ENCODE measurements around the gene CAMTA1. TPM values are rescaled to one million over a fixed set of nuclear protein-coding genes. Genes with fewer than 3 reads are reported as not detected.

Gene CAMTA1
- total and polyA plus RNA-seq, 2 experiments from 2014 or later, result 213 to 341 TPM

DNA sequence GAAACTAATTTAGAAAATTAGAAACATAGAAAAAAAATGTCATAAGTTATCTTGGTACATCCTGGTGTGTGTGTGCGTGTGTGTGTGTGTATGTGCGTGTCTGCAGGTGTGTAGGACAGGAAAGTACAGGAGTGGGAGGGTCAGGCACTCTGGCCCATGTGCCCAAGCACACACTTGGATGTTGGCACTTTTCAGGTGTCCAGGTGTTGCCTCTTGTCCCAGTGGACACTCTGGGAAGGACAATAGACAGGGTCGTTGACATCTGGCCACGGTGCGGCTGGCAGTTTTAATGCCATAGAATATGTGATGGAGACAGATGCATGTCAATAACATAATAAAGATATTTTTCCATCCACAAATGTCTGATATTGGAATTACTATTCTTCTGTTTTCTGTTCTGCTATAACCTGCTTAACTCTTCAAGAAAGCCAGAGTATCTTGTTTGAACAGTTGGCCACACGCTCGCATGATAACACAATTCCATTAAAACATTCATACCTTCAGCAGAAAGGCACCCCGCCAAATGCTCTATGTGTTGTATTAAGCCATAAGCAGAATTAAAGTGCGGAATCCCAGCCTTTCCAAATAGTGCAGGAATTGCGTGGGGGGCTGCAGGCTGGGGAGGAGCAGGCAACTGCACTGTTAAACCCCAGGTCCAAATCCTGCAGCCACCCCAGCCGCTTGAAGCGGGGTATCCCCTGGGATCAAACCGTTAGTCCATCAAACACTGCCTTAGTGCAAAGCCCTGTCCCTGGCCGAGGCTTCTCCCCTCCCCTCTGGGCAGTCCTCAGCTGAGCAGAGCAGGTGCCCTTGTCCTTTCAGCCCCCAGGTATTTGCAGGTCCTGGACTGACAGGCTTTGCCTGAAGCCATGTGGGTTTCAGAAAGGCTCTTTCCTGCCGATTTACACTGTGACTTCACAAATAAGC, 390.0 kb downstream of the CAMTA1 start:
- H3K4me1 ChIP-seq (ENCODE audit: low read depth), result peaks cover 6% of the 10 kb centered on the region
- no peak overlapping the region for H3K4me3 ChIP-seq
- H3K9me3 ChIP-seq (ENCODE audit: low read depth), result no peaks in the 10 kb centered on the region
- no peaks in the 10 kb centered on the region for H3K36me3 ChIP-seq
- TF ChIP-seq, protein P1, sequence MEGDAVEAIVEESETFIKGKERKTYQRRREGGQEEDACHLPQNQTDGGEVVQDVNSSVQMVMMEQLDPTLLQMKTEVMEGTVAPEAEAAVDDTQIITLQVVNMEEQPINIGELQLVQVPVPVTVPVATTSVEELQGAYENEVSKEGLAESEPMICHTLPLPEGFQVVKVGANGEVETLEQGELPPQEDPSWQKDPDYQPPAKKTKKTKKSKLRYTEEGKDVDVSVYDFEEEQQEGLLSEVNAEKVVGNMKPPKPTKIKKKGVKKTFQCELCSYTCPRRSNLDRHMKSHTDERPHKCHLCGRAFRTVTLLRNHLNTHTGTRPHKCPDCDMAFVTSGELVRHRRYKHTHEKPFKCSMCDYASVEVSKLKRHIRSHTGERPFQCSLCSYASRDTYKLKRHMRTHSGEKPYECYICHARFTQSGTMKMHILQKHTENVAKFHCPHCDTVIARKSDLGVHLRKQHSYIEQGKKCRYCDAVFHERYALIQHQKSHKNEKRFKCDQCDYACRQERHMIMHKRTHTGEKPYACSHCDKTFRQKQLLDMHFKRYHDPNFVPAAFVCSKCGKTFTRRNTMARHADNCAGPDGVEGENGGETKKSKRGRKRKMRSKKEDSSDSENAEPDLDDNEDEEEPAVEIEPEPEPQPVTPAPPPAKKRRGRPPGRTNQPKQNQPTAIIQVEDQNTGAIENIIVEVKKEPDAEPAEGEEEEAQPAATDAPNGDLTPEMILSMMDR (IDR thresholded peaks at IDR 0.05; ENCODE audit: low read depth, low read length), result no peak
- peaks cover 4% of the 10 kb centered on the region for H3K27me3 ChIP-seq
- no peak overlapping the region for H3K27ac ChIP-seq
- no peak for DNase-seq (ENCODE audit: low read depth in 1 of 2, low spot score in 1 of 2)

DNA sequence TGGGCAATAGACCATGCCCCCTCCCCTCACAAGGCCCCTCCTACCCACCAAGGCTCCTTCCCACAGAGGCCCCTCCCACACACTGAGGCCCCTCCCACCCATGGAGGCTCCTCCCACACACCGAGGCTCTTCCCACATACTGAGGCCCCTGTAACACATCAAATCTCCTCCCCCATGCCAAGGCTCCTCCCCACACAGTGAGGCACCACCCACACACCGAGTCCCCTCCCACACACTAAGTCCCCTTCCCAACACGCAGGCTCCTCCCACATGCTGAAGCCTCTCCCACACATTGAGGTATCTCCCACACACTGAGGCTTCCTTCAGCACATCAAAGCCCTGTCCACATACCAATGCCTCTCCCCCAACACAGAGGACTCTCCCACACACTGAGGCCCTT, 391.8 kb downstream of the CAMTA1 start:
- TF ChIP-seq, protein P1 (IDR thresholded peaks at IDR 0.05; ENCODE audit: low read depth, low read length), result no peak
- Histone ChIP-seq H3K9me3 (ENCODE audit: low read depth) (no peaks in the 10 kb centered on the region), H3K27ac (no peak overlapping the region), H3K4me1 (ENCODE audit: low read depth) (peaks cover 6% of the 10 kb centered on the region), H3K27me3 (no peaks in the 10 kb centered on the region), H3K4me3 (no peak overlapping the region), H3K36me3 (no peaks in the 10 kb centered on the region)
- DNase-seq (ENCODE audit: low read depth in 1 of 2, low spot score in 1 of 2), result no peak

DNA sequence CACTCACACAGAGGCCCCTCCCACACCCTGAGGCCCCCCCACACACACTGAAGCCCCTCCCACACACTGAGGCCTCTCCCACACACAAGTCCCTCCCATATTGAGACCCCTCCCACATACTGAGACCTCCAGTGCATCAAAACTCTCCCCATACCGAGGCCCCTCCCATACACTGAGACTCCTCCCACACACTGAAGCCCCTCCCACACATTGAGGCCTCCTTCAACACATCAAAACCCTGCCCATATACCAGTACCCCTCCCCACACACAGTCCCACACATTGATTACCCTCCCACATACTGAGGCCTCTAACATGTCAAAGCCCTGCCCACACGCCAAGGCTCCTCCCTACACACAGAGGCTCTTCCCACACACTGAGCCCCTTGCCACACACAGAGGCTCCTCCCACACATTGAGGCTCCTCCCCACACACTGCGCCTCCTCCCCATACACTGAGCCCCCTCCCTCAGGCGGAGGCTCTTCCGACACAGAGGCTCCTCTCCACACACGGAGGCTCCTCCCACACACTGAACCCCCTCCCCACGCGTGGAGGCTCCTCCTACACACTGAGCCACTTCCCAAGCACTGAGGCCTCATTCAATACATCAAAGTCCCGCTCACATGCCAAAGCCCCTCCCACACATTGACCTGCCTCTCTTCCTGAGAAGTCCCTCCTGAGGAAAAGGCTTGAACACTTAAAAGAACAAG, 392.3 kb downstream of the CAMTA1 start:
- TF ChIP-seq, protein P1 (IDR thresholded peaks at IDR 0.05; ENCODE audit: low read depth, low read length), result no peak
- H3K9me3 ChIP-seq (ENCODE audit: low read depth), result no peaks in the 10 kb centered on the region
- no peaks in the 10 kb centered on the region for H3K27me3 ChIP-seq
- H3K36me3 ChIP-seq, result no peaks in the 10 kb centered on the region
- no peak for DNase-seq (ENCODE audit: low read depth in 1 of 2, low spot score in 1 of 2)
- H3K4me1 ChIP-seq (ENCODE audit: low read depth), result peaks cover 4% of the 10 kb centered on the region
- H3K4me3 ChIP-seq, result no peak overlapping the region
- no peak overlapping the region for H3K27ac ChIP-seq

DNA sequence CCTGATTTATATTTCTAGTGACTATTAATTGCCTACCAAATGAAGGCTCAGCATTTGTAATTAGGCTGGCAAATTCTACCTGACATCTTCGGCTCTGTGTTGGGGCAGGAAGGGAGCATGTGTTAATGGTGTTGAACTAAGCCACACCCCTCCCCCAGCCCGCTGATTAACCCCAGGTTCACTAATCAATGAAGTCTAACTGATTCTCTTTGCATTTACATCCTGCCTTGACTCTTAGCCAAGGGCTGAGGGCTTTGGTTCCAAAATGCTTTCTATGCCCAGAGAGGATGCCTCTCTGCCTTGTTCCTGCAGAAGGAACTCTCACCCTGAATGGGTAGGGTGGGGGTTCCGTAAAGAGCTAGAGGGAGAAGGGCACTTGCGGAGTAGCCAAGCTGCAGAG, 393.1 kb downstream of the CAMTA1 start:
- DNase-seq (ENCODE audit: low read depth in 1 of 2, low spot score in 1 of 2), result no peak
- no peaks in the 10 kb centered on the region for H3K36me3 ChIP-seq
- no peak overlapping the region for H3K27ac ChIP-seq
- H3K27me3 ChIP-seq, result no peaks in the 10 kb centered on the region
- no peaks in the 10 kb centered on the region for H3K9me3 ChIP-seq (ENCODE audit: low read depth)
- no peak overlapping the region for H3K4me3 ChIP-seq
- no peaks in the 10 kb centered on the region for H3K4me1 ChIP-seq (ENCODE audit: low read depth)
- TF ChIP-seq, protein P1 (IDR thresholded peaks at IDR 0.05; ENCODE audit: low read depth, low read length), result no peak

DNA sequence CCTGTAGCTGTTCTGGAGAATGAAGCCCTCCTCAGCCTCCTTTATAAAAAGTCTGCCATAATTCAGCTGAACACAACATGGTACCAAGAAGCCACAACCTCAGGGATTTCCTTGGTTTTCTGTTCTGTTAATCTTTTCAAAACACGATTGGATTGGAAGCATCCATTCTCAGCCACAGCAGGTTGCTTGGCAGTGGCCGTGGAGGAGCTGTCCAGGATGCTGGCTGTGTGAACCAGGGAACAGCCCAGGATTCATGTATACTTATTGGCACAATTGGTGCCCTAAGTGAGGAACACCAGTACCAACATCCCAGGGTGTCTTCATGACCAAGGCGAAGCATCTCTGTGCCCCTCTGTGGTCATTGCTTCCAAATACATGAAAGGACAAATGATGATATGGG, 393.5 kb downstream of the CAMTA1 start:
- no peaks in the 10 kb centered on the region for H3K4me1 ChIP-seq (ENCODE audit: low read depth)
- H3K36me3 ChIP-seq, result no peaks in the 10 kb centered on the region
- no peak overlapping the region for H3K27ac ChIP-seq
- no peak for DNase-seq (ENCODE audit: low read depth in 1 of 2, low spot score in 1 of 2)
- H3K4me3 ChIP-seq, result no peak overlapping the region
- TF ChIP-seq, protein P1 (IDR thresholded peaks at IDR 0.05; ENCODE audit: low read depth, low read length), result no peak
- no peaks in the 10 kb centered on the region for H3K9me3 ChIP-seq (ENCODE audit: low read depth)
- H3K27me3 ChIP-seq, result no peaks in the 10 kb centered on the region

Data from cardiac muscle cell (in vitro differentiated cells and primary cell).